ENCODE data around the gene GCHFR.

GRCh38 chr15:40759961-40760360 is 3.9 kb upstream of the GCHFR start:
- TF ChIP-seq CTCF (conservative IDR thresholded peaks at IDR 0.05; ENCODE audit: low read depth, low read length) (no peak), POLR2A (IDR thresholded peaks at IDR 0.05; ENCODE audit: low read depth, low read length) (no peak), RAD21 (IDR thresholded peaks at IDR 0.05; ENCODE audit: low read length) (no peak), MXI1 (IDR thresholded peaks at IDR 0.05; ENCODE audit: borderline replicate concordance, low read depth, low read length) (no peak), NFE2L2 (IDR thresholded peaks at IDR 0.05; ENCODE audit: low read depth, low read length) (no peak), SMC3 (IDR thresholded peaks at IDR 0.05; ENCODE audit: low read depth, low read length) (no peak), RFX5 (IDR thresholded peaks at IDR 0.05; ENCODE audit: low read depth, low read length) (no peak), MAFK (IDR thresholded peaks at IDR 0.05; ENCODE audit: low read depth, low read length) (no peak), BHLHE40 (IDR thresholded peaks at IDR 0.05; ENCODE audit: low read depth, low read length) (no peak), USF2 (IDR thresholded peaks at IDR 0.05; ENCODE audit: low read depth, low read length) (no peak), ELK1 (IDR thresholded peaks at IDR 0.05; ENCODE audit: borderline replicate concordance, low read depth, low read length) (no peak), CEBPB (IDR thresholded peaks at IDR 0.05; ENCODE audit: low read depth, low read length) (no peak), FOS (IDR thresholded peaks at IDR 0.05; ENCODE audit: low read depth, low read length) (no peak)

Data from IMR-90 (cell line).